DND-41 (cell line): Measurements from ENCODE around the gene MBP.

Source experiments
- ATAC-seq: fragments of 200-7000 bp; cut with Tn5 transposase; 3 replicates; pipeline ENCODE4 v1.9.1; 2021; ENCODE audit warnings: low read depth; ENCODE audit not compliant: insufficient read depth
- DNase-seq: peaks from one replicate; pipeline ENCODE4 v3.0.0-alpha.2; 2020
- H2AFZ ChIP-seq: 2 replicates; pipeline ENCODE4 v1.6.0; 2012; ENCODE audit warnings: low read depth, low read length
- H3K27ac ChIP-seq: 2 replicates; pipeline ENCODE4 v1.5.1; 2012; ENCODE audit warnings: low read length, inconsistent platforms
- H3K27me3 ChIP-seq: fragments of 200-600 bp; sonication (generic); 2 replicates; pipeline ENCODE4 v1.6.0; 2012; ENCODE audit warnings: low read length, mild to moderate bottlenecking, inconsistent platforms; ENCODE audit not compliant: insufficient read depth, poor library complexity
- H3K36me3 ChIP-seq: 2 replicates; pipeline ENCODE4 v1.5.1; 2012; ENCODE audit warnings: low read length, inconsistent platforms; ENCODE audit not compliant: insufficient read depth
- H3K4me1 ChIP-seq: 2 replicates; pipeline ENCODE4 v1.5.1; 2012; ENCODE audit warnings: mild to moderate bottlenecking, low read length; ENCODE audit not compliant: insufficient read depth
- H3K4me2 ChIP-seq: 2 replicates; pipeline ENCODE4 v1.6.0; 2012; ENCODE audit warnings: mild to moderate bottlenecking, moderate library complexity, low read length, inconsistent platforms; ENCODE audit not compliant: insufficient read depth
- H3K4me3 ChIP-seq, 2 experiments: fragments of 200-600 bp in 1 of 2; shearing (Covaris generic) in 1 of 2; 2 replicates each; pipeline ENCODE4 v1.5.1; 2012 to 2016; ENCODE audit warnings: inconsistent platforms in 2 of 2, low read length in 2 of 2, mild to moderate bottlenecking in 2 of 2, low read depth in 1 of 2, moderate library complexity in 1 of 2
- H3K79me2 ChIP-seq: 2 replicates; pipeline ENCODE4 v1.6.0; 2012; ENCODE audit warnings: low read length, inconsistent platforms; ENCODE audit not compliant: insufficient read depth
- H3K9ac ChIP-seq: 2 replicates; pipeline ENCODE4 v1.6.0; 2012; ENCODE audit warnings: low read depth, mild to moderate bottlenecking, inconsistent platforms, low read length, moderate library complexity
- H3K9me3 ChIP-seq: 2 replicates; pipeline ENCODE4 v1.5.1; 2012; ENCODE audit warnings: low read length, moderate library complexity, mild to moderate bottlenecking, inconsistent platforms; ENCODE audit not compliant: insufficient read depth, severe bottlenecking
- H4K20me1 ChIP-seq: 2 replicates; pipeline ENCODE4 v1.6.0; 2012; ENCODE audit warnings: low read length; ENCODE audit not compliant: insufficient read depth
- CTCF ChIP-seq: IDR thresholded peaks from 2 replicates; pipeline ENCODE4 v1.5.1; 2012; ENCODE audit warnings: borderline replicate concordance, low read length, moderate library complexity, mild to moderate bottlenecking; ENCODE audit not compliant: poor library complexity, severe bottlenecking; ENCODE audit errors: extremely low read depth
- EZH2 ChIP-seq: IDR thresholded peaks from 3 replicates; pipeline ENCODE4 v1.6.1; 2012; ENCODE audit warnings: borderline replicate concordance, low read depth, mild to moderate bottlenecking, moderate library complexity, low read length, inconsistent platforms; ENCODE audit not compliant: severe bottlenecking

Gene MBP

GRCh38 chr18:77013811-77014521, 118.6 kb downstream of the MBP start:
- no peak for DNase-seq
- H3K4me3 ChIP-seq: no peak overlapping the region
- no peak overlapping the region for H3K4me2 ChIP-seq
- H3K36me3 ChIP-seq: peaks cover 60% of the 10 kb centered on the region
- H4K20me1 ChIP-seq: peaks cover 3% of the 10 kb centered on the region; the same call in 1 of the 2 replicates
- H3K9ac ChIP-seq: no peak overlapping the region
- H3K4me1 ChIP-seq: no peaks in the 10 kb centered on the region
- no peak for ATAC-seq
- H3K27ac ChIP-seq: no peak overlapping the region
- no peaks in the 10 kb centered on the region for H3K27me3 ChIP-seq
- no peaks in the 10 kb centered on the region for H3K9me3 ChIP-seq
- TF ChIP-seq CTCF (no peak), EZH2 (no peak)
- H2AFZ ChIP-seq: no peak overlapping the region
- H3K79me2 ChIP-seq: peaks cover 6% of the 10 kb centered on the region; the same call in 1 of the 2 replicates

- Histone ChIP-seq H3K27ac (no peak overlapping the region), H3K9me3 (no peaks in the 10 kb centered on the region), H3K9ac (no peak overlapping the region), H3K36me3 (peaks cover 60% of the 10 kb centered on the region), H3K79me2 (peaks cover 6% of the 10 kb centered on the region; the same call in 1 of the 2 replicates), H4K20me1 (peaks cover 3% of the 10 kb centered on the region; the same call in 1 of the 2 replicates), H3K4me2 (no peak overlapping the region), H3K4me1 (peaks cover 4% of the 10 kb centered on the region; the same call in 1 of the 2 replicates), H2AFZ (no peak overlapping the region), H3K4me3 (no peak overlapping the region), H3K27me3 (no peaks in the 10 kb centered on the region)
- DNase-seq: no peak
- TF ChIP-seq CTCF: no peak
- ATAC-seq: no peak
Observed at GRCh38 chr18:77012806-77013541, 119.6 kb downstream of the MBP start.

GRCh38 chr18:77012120-77012519, 120.5 kb downstream of the MBP start:
- no peak for DNase-seq
- peaks cover 12% of the 10 kb centered on the region for H3K4me1 ChIP-seq
- peaks cover 6% of the 10 kb centered on the region; the same call in 1 of the 2 replicates for H3K79me2 ChIP-seq
- H3K9ac ChIP-seq: no peak overlapping the region
- peaks cover 3% of the 10 kb centered on the region; the same call in 1 of the 2 replicates for H4K20me1 ChIP-seq
- no peak for ATAC-seq
- no peaks in the 10 kb centered on the region for H3K27me3 ChIP-seq
- H3K36me3 ChIP-seq: peaks cover 57% of the 10 kb centered on the region
- H3K4me3 ChIP-seq: no peak overlapping the region
- no peak overlapping the region for H3K27ac ChIP-seq
- TF ChIP-seq EZH2: no peak
- TF ChIP-seq CTCF: no peak
- no peak overlapping the region for H3K4me2 ChIP-seq
- no peak overlapping the region for H2AFZ ChIP-seq
- no peaks in the 10 kb centered on the region for H3K9me3 ChIP-seq
